ENCODE results near the gene CLECL1.
A peak's percentile ranks its signal among the peaks of the same experiment; 100 is the strongest.
"Not testable (repeated sequence)": the region's sequence is repeated elsewhere in the genome, so short reads cannot be mapped to it uniquely, and the experiment has no call there.

CLECL1 gene

DNA sequence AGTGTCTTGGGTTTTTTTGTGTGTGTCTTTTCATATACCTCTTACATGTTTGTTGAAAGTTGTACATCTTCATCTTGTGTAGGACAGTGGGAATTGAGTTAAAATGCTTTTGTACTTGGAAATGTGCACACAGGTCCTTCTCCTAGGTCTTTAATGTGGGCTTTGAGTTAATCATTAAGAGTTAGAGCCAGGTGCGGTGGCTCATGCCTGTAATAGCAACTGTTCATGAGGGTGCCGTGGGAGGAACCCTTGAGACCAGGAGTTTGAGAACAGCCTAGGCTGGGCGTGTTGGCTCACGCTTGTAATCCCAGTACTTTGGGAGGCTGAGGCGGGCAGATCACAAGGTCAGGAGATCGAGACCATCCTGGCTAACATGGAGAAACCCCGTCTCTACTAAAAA lies 13.9 kb downstream of the CLECL1 start:
- DNase-seq: no peak

DNA sequence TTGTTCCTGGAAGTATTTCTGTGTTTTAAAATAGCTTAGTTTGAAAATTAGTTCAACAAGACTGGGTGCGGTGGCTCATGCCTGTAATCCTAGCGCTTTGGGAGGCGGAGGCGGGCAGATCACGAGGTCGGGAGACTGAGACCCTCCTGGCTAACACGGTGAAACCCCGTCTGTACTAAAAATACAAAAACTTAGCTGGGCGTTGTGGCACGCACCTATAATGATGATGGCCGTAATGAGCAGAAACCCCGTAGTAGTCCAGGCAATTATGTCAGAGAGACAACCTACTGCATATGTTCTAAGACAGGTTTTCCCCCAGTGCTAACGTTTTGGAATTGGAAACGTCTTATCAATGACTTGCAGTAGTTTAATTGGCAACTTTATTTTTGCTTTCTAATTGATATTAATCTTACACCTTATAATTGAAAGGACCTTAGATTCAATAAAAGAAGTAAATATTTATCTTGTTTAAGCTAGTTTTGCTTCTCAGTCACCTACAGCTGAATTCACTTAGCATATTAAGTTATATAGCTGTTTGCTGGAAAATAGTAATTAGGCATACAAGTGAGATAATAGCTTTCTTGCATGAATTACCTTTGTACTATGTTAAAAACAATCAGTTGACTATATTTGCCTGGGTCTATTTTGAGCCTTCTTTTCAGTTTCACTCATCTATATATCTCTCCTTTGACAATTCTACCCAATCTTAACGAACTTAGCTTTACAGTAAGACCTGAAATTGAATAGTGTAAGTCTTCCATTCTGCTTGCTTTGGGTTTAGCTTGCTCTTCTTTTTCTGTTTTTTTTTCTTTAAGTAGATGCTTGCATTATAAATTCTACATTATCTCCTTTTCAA lies 15.6 kb downstream of the CLECL1 start:
- no peak for DNase-seq

- not testable (repeated sequence) for DNase-seq
These were observed 19.8 kb downstream of the CLECL1 start for GRCh38 chr12:9713032-9713558.

DNA sequence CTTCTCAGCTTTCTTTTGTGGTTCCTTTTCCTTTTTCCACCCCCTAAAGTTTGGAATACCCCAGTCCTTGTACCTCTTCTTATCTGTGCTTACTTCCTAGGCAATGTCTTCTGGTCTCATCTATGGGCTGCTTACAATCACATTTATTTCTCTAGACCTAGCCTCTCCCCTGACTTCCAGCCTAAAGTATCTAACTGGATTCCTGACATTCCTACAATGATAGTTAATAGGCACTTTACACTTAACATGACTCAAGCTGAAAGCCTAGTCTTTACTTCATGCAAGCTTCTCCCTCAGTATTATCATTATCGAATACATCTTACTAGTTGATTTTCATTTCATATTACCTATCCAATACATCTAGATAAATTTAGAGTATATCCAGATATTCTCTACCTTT lies 21.2 kb downstream of the CLECL1 start:
- no peak for DNase-seq

- DNase-seq: no peak
These were observed 22.1 kb downstream of the CLECL1 start for GRCh38 chr12:9710584-9711375.

DNA sequence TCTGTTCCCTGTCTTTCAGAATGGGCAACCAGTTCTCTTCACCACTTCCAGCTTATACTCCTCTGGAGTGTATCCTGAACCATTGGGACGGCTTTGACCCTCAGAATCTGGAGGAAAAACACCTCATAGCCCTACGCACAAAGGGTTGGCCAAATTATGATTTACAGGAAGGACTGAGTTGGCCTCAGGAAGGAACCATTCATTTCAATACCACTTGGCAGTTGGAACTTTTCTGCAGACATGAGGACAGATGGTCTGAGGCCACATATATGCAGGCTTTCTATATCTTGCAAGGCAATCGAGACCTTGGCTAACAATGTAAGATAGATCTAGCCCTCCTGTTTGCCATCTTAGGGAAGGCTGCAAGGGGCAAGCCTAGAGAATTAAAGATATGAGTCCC lies 24.0 kb downstream of the CLECL1 start:
- no peak for DNase-seq

DNA sequence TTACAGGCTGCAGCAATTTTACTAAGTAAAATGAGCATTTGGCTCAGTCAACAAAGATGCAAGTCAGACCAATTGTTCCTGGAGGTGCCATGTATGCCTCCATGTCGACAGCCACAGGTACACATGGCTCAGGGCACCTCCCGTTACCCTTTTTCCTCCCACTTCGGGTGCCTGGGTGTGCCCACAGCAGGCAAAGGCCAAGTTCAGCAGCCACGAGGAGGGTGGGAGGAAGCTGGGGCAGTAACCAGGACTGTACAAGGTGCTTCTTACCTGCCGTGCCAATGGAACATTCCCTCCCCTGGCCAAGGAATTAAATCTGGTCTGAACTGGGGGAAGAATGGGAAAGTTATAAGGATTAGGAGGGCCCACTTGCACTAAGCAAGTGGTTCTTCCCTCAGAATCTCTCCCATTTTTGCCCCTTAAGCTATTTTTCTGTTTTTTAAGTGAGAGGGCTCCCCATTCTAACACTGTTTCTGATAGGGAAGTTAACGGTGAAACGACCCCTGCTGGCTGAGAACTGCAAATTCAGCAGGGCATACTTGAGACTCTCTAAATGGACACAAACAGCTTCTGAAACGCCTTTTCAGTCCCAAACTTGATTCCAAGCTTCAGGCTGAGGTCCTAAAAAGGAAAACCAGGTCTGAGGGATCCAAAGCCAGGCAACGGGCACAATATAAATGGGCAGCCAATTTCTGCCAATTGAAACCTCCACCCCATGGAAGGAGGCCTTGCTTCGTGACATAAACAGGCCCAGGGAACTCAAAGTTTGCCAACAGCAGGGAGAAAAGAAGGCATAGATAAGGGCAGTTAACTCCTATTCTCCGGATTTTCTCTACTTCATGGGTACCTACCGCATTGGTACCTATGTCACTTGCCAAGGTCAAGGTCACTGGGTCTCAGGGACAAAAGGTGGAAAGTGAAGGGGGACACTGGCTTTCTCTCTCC lies 24.8 kb downstream of the CLECL1 start:
- peak; percentile 6 for DNase-seq

- DNase-seq: no peak
These were observed 25.5 kb downstream of the CLECL1 start for GRCh38 chr12:9707356-9707755.

DNA sequence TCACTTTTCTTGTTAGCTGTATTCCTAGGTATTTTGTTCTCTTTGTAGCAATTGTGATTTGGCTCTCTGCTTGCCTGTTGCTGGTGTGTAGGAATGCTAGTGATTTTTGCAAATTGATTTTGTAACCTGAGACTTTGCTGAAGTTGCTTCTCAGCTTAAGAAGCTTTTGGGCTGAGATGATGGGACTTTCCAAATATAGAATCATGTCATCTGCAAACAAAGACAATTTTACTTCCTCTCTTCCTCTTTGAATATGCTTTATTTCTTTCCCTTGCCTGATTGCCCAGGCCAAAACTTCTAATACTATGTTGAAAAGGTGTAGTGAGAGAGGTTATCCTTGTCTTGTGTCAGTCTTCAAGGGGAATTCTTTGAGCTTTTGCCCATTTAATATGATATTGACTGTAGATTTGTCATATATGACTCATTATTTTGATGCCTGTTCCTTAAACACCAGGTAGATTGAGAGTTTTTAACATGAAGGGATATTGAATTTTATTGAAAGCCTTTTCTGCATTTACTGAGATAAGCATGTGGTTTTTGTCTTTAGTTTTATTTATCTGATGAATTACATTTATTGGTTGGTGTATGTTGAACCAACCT lies 26.7 kb downstream of the CLECL1 start:
- no peak for DNase-seq

- DNase-seq: not testable (repeated sequence)
These were observed 28.3 kb downstream of the CLECL1 start for GRCh38 chr12:9704561-9704960.

- no peak for DNase-seq
These were observed 30.6 kb downstream of the CLECL1 start for GRCh38 chr12:9702255-9702654.

GRCh38 chr12:9701380-9702154 lies 31.3 kb downstream of the CLECL1 start:
- no peak for DNase-seq

GRCh38 chr12:9700606-9700956 lies 32.3 kb downstream of the CLECL1 start:
- no peak for DNase-seq

DNA sequence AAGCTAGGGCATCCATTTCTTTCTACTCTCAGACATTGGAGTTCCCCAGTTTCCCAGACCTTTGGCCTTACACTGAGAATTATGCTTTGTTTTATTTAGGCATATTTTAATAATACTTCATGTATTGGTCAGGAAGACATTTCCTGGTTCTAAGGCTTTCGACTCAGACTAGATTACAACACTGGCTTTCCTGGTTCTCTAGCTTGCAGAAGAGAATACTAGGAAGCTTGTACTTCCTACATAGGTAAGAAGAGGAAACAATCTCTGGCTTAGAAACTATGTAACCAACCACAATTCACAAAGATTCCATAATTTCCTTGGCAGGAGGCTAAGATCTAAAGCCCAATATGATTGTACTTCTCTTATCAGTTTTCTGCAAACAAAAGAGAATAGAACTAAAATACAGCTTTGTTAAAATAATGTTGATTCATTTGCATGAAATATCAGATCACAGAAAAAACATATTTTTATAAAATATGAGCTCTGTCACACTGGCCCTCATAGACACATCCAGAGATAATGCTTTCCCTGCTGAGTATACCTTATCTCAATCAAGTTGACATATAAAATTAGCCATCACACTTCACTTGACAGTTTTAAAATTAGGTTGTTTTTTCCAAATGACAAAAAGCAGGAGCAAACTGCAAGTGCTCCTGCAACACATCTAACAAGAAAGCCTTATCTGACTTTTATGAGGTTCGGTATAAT lies 32.8 kb downstream of the CLECL1 start:
- no peak for DNase-seq

GRCh38 chr12:9699269-9699897 lies 33.5 kb downstream of the CLECL1 start:
- no peak for DNase-seq

DNA sequence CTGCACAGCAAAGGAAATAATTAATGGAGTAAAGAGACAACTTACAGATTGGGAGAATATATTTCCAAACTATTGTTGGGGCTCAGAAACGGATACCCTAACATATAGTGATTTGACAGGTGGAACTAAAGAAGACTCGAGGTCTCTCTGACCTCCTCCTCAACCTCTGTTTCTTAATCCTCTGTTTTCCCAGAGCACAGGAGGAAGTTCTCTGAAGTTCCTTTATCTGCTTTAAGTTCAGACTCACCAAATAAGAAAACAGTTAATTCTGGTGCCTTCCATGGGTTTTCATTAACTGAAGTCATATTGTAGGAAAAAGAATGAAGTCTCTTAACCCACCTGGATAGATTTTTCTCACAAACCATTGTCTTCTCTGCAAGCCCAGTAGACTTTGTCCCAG lies 34.2 kb downstream of the CLECL1 start:
- no peak for DNase-seq

GRCh38 chr12:9697619-9698018 lies 35.3 kb downstream of the CLECL1 start:
- no peak for DNase-seq

DNA sequence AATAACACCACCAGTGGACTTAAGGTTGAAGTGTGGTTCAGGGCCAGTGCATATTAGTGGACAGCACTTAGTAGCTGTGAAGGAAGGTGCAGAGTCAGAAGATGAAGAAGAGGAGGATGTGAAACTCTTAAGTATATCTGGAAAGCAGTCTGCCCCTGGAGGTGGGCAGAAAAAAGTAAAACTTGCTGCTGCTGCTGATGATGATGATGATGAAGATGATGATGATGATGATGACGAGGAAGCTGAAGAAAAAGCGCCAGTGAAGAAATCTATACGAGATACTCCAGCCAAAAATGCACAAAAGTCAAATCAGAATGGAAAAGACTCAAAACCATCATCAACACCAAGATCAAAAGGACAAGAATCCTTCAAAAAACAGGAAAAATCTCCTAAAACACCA lies 37.2 kb downstream of the CLECL1 start:
- not testable (repeated sequence) for DNase-seq

DNA sequence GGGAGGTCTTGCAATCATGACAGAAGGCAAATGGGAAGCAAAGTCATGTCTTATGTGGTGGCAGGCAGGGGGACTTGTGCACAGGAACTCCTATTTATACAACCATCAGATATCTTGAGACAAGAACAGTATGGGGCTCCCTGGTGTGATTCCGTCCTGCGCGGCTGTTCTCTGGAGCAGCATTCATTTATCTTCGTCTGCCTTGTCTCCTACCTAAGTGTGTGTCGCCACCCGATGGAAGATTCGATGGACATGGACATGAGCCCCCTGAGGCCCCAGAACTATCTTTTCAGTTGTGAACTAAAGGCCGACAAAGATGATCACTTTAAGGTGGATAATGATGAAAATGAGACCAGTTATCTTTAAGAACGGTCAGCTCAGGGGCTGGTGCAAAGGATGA lies 37.7 kb downstream of the CLECL1 start:
- not testable (repeated sequence) for DNase-seq

GRCh38 chr12:9694241-9694640 lies 38.7 kb downstream of the CLECL1 start:
- no peak for DNase-seq

Data from T1000 (cell line).